ENCODE measurements around the gene FBXO17. TPM values are rescaled to one million over a fixed set of nuclear protein-coding genes. Genes with fewer than 3 reads are reported as not detected.

FBXO17 gene
- total and polyA plus RNA-seq, 2 experiments from 2014 or later = 30.3 to 36.4 TPM

DNA sequence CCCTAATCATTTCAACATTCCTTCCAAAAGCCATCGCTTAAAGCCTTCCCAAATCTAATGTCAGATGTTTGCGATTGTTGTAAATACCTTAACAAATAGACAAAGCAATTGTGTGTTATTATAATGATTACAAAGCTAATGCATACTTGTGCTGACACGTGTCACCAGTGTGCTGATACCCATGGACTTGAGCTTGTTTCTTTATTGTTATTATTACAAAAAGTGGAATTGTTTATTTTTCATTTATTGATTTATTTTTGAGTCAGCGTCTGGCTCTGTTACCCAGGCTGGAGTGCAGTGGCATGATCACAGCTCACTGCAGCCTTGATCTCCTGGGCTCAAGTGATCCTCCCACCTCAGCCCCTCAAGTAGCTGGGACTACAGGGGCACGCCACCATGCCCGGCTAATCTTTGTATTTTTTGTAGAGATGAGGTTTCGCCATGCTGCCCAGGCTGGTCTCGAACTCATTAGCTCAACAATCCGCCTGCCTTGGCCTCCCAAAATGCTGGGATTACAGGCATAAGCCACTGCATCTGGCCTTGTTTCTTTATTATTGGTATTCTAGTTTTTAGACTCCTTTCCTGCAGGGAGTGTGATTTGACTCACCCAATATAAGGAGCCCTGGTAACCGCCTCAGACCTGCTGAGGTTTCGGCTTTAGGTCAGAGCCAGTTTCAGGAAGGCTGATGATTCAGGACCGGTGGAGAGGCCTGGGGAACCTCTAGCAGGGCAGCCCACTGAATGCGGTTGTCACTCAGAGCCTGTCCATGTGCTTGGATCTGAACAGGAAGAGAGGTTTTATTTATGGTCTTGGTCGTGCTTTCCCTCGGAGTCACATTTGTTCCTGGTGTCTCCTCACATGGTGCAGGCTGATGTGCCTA lies 2.1 kb upstream of the FBXO17 start:
- H2AFZ ChIP-seq = no peak overlapping the region
- no peak overlapping the region for H3K4me3 ChIP-seq
- H3K9ac ChIP-seq = no peak overlapping the region
- no peaks in the 10 kb centered on the region for H3K36me3 ChIP-seq (ENCODE audit: low read depth)
- TF ChIP-seq EZH2 (IDR thresholded peaks at IDR 0.05; ENCODE audit: insufficient read depth, poor library complexity, severe bottlenecking) = no peak
- TF ChIP-seq EZH2phosphoT487 (IDR thresholded peaks at IDR 0.05; ENCODE audit: insufficient read depth, low read depth) = no peak
- peaks cover 11% of the 10 kb centered on the region for H3K79me2 ChIP-seq (ENCODE audit: insufficient read depth)
- DNase-seq = peak; percentile 5
- H3K4me1 ChIP-seq (ENCODE audit: insufficient read depth) = peaks cover 6% of the 10 kb centered on the region; the same call in 1 of the 2 replicates
- no peaks in the 10 kb centered on the region for H3K9me2 ChIP-seq (ENCODE audit: insufficient read depth)
- H3K27me3 ChIP-seq (replicated peaks; ENCODE audit: insufficient read depth) = no peaks in the 10 kb centered on the region
- H3K9me3 ChIP-seq (ENCODE audit: low read depth) = no peaks in the 10 kb centered on the region
- H3K27ac ChIP-seq = no peak overlapping the region
- no peak overlapping the region for H3K4me2 ChIP-seq (ENCODE audit: unreplicated experiment)
- no peaks in the 10 kb centered on the region for H4K20me1 ChIP-seq (ENCODE audit: insufficient read depth)
- WGBS, 2 experiments (ENCODE audit: low coverage in 1 of 2, low lambda C conversion rate in 2 of 2, missing lambda C conversion rate in 2 of 2) = 82 to 83% methylated on average over 15 of the region's 15 CpGs
- H3F3A ChIP-seq (ENCODE audit: insufficient read depth) = peaks cover 20% of the 10 kb centered on the region
- in situ Hi-C loops (cut with MboI) = no loop called here

DNA sequence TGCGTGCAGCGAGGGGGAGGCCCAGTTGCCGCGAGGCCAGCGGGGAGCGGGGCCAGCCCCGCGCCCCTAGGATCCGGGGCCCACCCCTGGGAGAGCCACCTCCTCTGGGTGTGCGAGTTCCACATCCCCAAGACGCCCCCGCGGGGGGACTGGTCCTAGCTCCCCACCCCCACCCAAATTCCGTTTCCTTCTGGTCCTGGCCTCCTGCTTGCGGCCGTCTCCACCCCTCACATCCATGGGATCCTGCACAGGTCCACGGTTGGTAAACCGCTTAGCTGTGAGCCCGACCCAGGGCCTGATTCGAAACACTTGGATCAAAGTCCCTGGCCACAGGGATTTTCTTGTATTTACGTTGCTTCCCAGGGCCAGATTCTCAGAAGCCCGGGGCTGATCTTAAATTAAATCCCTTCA lies 324 bp upstream of the FBXO17 start:
- H3K27ac ChIP-seq = peak overlapping the region; percentile 85
- peak; percentile 67 for DNase-seq
- in situ Hi-C loops (cut with MboI) = no loop called here
- H3K9ac ChIP-seq = peak overlapping the region; percentile 86
- no peak for TF ChIP-seq EZH2phosphoT487 (IDR thresholded peaks at IDR 0.05; ENCODE audit: insufficient read depth, low read depth)
- no peak for TF ChIP-seq EZH2 (IDR thresholded peaks at IDR 0.05; ENCODE audit: insufficient read depth, poor library complexity, severe bottlenecking)
- H2AFZ ChIP-seq = peak overlapping the region; percentile 82
- no peaks in the 10 kb centered on the region for H3K9me3 ChIP-seq (ENCODE audit: low read depth)
- 1 to 4% methylated on average over 9 to 22 of the region's 22 CpGs for WGBS, 2 experiments (ENCODE audit: low coverage in 1 of 2, low lambda C conversion rate in 2 of 2, missing lambda C conversion rate in 2 of 2)
- H3K36me3 ChIP-seq (ENCODE audit: low read depth) = no peaks in the 10 kb centered on the region
- peaks cover 6% of the 10 kb centered on the region; the same call in 1 of the 2 replicates for H3K4me1 ChIP-seq (ENCODE audit: insufficient read depth)
- H3F3A ChIP-seq (ENCODE audit: insufficient read depth) = peaks cover 20% of the 10 kb centered on the region
- no peaks in the 10 kb centered on the region for H4K20me1 ChIP-seq (ENCODE audit: insufficient read depth)
- H3K9me2 ChIP-seq (ENCODE audit: insufficient read depth) = no peaks in the 10 kb centered on the region
- H3K27me3 ChIP-seq (replicated peaks; ENCODE audit: insufficient read depth) = no peaks in the 10 kb centered on the region
- H3K4me3 ChIP-seq = peak overlapping the region; percentile 79
- peaks cover 29% of the 10 kb centered on the region for H3K79me2 ChIP-seq (ENCODE audit: insufficient read depth)
- peak overlapping the region; percentile 65 for H3K4me2 ChIP-seq (ENCODE audit: unreplicated experiment)

DNA sequence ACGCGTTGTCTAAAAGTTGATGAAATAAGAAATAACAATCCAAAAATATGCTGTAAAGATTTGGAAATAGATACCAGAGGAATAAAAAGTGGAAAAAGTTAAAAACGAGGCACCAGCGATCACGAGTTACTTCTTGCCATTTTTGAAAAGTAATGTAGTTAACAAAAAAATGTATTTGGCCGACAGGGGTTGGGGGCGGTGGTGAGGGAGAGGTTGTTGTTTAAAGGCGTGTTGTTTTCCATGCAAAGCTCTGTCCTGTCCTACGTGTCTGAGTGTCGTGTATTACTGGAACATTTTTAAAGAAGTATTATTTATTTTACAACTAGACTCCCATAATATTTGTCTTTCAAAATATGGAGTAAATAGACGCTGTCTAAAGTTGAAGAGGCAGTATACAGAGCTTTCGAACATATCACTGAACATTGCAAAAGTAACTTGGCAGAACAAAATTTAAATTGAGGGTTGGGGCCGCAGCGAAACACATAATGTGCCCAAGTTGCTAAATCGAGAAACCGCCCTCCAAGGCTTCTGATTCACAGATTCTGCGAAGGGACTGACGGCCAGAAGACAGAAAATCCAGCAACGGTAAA lies 823 bp downstream of the FBXO17 start:
- Histone ChIP-seq H3K36me3 (ENCODE audit: low read depth) (no peaks in the 10 kb centered on the region), H3K4me2 (ENCODE audit: unreplicated experiment) (peak overlapping the region; percentile 98), H4K20me1 (ENCODE audit: insufficient read depth) (no peaks in the 10 kb centered on the region), H3K27ac (peak overlapping the region; percentile 85), H3K79me2 (ENCODE audit: insufficient read depth) (peaks cover 40% of the 10 kb centered on the region), H3F3A (ENCODE audit: insufficient read depth) (peaks cover 20% of the 10 kb centered on the region), H3K9me2 (ENCODE audit: insufficient read depth) (no peaks in the 10 kb centered on the region), H2AFZ (peak overlapping the region; percentile 86), H3K4me3 (peak overlapping the region; percentile 79), H3K9ac (peak overlapping the region; percentile 86), H3K9me3 (ENCODE audit: low read depth) (no peaks in the 10 kb centered on the region), H3K27me3 (replicated peaks; ENCODE audit: insufficient read depth) (no peaks in the 10 kb centered on the region), H3K4me1 (ENCODE audit: insufficient read depth) (peaks cover 6% of the 10 kb centered on the region; the same call in 1 of the 2 replicates)
- TF ChIP-seq EZH2 (IDR thresholded peaks at IDR 0.05; ENCODE audit: insufficient read depth, poor library complexity, severe bottlenecking) (no peak), EZH2phosphoT487 (IDR thresholded peaks at IDR 0.05; ENCODE audit: insufficient read depth, low read depth) (no peak)
- 1 to 2% methylated on average over 19 of the region's 19 CpGs for WGBS, 2 experiments (ENCODE audit: low coverage in 1 of 2, low lambda C conversion rate in 2 of 2, missing lambda C conversion rate in 2 of 2)
- DNase-seq = peak; percentile 56
- in situ Hi-C loops (cut with MboI) = no loop called here

DNA sequence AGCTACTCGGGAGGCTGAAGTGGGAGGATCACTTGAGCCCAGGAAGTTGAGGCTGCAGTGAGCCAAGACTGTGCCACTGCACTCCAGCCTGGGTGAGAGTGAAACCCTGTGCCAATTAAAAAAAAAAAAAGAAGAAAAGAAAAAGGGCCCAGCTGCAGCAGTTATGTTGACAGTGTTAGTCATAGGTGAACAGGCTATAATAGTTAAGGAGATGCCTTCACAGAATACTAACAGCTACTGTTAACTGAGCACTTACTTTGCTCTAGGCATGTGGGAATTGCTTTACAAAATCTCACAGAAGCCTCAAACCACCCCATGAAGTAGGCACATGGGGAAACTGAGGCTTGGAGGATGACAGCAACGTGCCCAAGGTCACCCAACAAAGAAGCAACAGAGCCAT lies 3.9 kb downstream of the FBXO17 start:
- Histone ChIP-seq H3K4me2 (ENCODE audit: unreplicated experiment) (no peak overlapping the region), H3K9ac (no peak overlapping the region), H4K20me1 (ENCODE audit: insufficient read depth) (no peaks in the 10 kb centered on the region), H3K9me2 (ENCODE audit: insufficient read depth) (no peaks in the 10 kb centered on the region), H3K27ac (no peak overlapping the region), H3K27me3 (replicated peaks; ENCODE audit: insufficient read depth) (no peaks in the 10 kb centered on the region), H2AFZ (no peak overlapping the region), H3F3A (ENCODE audit: insufficient read depth) (peaks cover 16% of the 10 kb centered on the region), H3K79me2 (ENCODE audit: insufficient read depth) (peaks cover 50% of the 10 kb centered on the region), H3K4me1 (ENCODE audit: insufficient read depth) (peaks cover 11% of the 10 kb centered on the region; the same call in 1 of the 2 replicates), H3K9me3 (ENCODE audit: low read depth) (no peaks in the 10 kb centered on the region), H3K4me3 (no peak overlapping the region), H3K36me3 (ENCODE audit: low read depth) (0 out of 2 replicates have a peak, but pooled peaks cover 7% of the 10 kb centered on the region)
- 69 to 79% methylated on average over 2 of the region's 2 CpGs for WGBS, 2 experiments (ENCODE audit: low coverage in 1 of 2, low lambda C conversion rate in 2 of 2, missing lambda C conversion rate in 2 of 2)
- in situ Hi-C loops (cut with MboI) = no loop called here
- TF ChIP-seq EZH2 (IDR thresholded peaks at IDR 0.05; ENCODE audit: insufficient read depth, poor library complexity, severe bottlenecking) (no peak), EZH2phosphoT487 (IDR thresholded peaks at IDR 0.05; ENCODE audit: insufficient read depth, low read depth) (no peak)
- DNase-seq = peak; percentile 22

Data from GM23248 (cell line).